Neural progenitor cell (in vitro differentiated cells): ENCODE data around the gene NDUFA8.

Experiments used
- CTCF ChIP-seq: fragments of 200-600 bp; sonication (generic); IDR thresholded peaks from 2 replicates; pipeline ENCODE4 v1.5.1; 2017; ENCODE audit warnings: antibody characterized with exemption, mild to moderate bottlenecking
- EZH2 ChIP-seq: fragments of 200-600 bp; sonication (generic); IDR thresholded peaks from 2 replicates; pipeline ENCODE4 v1.6.1; 2017; ENCODE audit warnings: antibody characterized with exemption, mild to moderate bottlenecking, moderate library complexity
- EZH2phosphoT487 ChIP-seq: fragments of 200-600 bp; sonication (generic); IDR thresholded peaks from 2 replicates; pipeline ENCODE4 v1.6.1; 2017; ENCODE audit warnings: antibody characterized with exemption

- TF ChIP-seq EZH2 (no peak), CTCF (no peak), EZH2phosphoT487 (no peak)
Observed at GRCh38 chr9:122183501-122183900, 23.9 kb upstream of the NDUFA8 start.
